NCI-H82 treated with DMSO at 0.1 percent for 48 hours (cell line): Measurements from ENCODE around the gene EXOC3L2.
"Not testable (repeated sequence)": the region's sequence is repeated elsewhere in the genome, so short reads cannot be mapped to it uniquely, and the experiment has no call there.

Source experiments
- DNase-seq: peaks from one replicate; lab custom pipeline; 2025; ENCODE audit not compliant: unreplicated experiment; lab: John Stamatoyannopoulos, UW

The EXOC3L2 gene

GRCh38 chr19:45256836-45257235 lies 11.6 kb upstream of the EXOC3L2 start:
- no peak for DNase-seq

- no peak for DNase-seq
These were observed 10.5 kb upstream of the EXOC3L2 start for GRCh38 chr19:45255611-45256157.

- no peak for DNase-seq
These were observed 8.9 kb upstream of the EXOC3L2 start for GRCh38 chr19:45254044-45254531.

DNA sequence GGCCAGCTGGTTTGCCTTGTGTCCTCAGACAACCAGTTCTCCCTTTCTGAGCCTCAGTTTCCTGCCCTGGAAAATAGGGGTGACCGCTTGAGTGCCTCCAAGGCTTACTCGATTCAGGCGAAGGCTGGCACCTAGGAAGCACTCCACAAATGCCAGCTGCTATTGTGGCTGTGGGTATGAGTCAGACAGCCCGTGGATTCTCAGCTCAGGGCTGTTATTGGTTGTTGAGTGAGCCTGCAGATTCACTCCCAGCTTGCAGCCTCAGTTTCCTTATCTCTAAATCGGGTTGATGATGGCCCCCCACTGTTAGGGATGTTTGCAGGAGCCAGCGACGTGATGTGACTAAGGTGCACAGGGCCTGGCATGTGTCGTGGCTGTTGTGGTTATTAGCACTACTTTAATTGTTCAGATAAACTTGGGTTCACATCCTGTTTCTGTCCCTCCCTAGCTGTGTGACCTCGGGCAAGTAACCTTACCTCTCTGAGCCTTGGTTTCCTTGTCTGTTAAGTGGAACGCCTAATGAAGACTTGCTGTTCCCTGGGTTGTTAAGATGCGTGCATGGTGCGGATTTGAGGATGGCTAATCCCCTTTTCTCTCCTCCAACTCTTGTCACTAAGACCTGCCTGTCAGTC lies 8.3 kb upstream of the EXOC3L2 start:
- no peak for DNase-seq

DNA sequence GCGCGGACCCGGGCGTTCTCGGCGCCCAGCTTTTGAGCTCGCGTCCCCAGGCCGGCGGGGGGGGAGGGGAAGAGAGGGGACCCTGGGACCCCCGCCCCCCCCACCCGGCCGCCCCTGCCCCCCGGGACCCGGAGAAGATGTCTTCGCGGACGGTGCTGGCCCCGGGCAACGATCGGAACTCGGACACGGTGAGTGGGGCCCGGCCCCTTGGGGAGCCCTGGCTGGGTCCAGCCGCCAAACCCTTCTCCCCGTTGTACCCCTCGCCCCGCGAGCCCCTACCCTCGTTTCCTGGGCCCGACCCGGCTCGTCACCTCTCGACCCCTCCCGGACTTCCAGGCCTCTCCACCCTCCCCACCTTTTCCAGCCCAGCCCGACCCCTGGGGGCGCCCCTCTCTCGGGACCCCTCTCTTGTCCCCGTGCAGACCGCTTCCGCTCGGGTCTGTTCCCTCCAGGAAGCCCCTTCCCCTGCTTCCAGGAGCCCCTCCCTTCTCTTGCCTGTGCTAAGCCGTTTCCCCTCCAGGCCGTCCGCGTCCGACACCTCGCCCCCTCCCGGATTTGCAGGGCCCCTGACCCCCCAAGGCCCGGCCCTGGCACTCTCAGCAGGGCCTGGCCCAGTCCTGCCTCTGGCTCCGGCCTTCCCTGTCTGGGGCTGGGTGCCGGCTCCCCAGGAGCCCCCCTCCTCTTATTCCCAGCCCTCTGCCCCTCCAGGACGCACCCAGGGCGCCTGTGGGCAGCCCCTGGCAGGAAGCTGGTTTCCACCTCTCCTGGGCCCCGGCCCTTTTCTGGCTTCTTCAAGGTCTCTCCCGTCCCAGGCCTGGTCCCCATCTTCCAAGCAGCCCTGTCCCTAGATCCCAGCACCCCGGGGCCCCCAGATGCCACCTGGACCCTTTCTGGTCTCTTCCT lies 6.5 kb upstream of the EXOC3L2 start:
- DNase-seq, result no peak

DNA sequence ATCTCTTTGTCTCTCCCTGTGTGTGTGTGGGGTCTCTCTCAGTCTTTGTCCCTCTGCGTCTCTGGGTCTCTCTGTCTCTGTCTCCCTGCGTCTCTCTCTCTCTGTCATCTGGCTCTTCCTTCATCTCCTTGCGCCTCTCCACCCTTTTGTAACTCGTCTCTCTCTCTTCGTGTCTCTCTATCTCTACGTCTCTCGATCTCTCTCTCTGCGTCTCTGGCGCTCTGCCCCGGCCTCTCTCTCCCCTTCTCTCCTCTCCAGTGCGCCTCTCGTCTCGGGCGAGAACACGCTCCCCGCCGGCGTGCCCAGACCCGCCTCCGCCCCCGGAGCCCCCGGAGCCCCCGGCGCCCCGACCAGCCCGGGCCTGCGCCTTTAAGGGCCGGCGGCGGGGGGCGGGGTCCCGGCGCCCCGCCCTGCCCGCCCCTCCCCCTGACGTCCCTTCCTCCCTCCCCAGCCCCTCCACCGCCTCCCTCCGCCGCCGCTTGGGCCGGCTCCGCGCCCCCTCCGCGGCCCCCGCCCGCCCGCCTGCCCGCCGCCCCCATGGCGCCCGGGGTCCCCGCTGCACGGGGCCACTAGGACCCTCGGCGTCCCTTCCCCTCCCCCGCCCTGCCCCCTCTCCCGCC lies 5.7 kb upstream of the EXOC3L2 start, which contains the start of gene MARK4:
Gene MARK4 (plus strand): TSS at position 440 of the 620 bp plus-strand sequence. CDS start 318 bp downstream, outside the sequence.
- peak; percentile 15 for DNase-seq

GRCh38 chr19:45250216-45250831 lies 5.1 kb upstream of the EXOC3L2 start:
- DNase-seq, result no peak

GRCh38 chr19:45249261-45250033 lies 4.2 kb upstream of the EXOC3L2 start:
- DNase-seq, result no peak

- DNase-seq, result no peak
These were observed 1.9 kb upstream of the EXOC3L2 start for GRCh38 chr19:45247136-45247535.

DNA sequence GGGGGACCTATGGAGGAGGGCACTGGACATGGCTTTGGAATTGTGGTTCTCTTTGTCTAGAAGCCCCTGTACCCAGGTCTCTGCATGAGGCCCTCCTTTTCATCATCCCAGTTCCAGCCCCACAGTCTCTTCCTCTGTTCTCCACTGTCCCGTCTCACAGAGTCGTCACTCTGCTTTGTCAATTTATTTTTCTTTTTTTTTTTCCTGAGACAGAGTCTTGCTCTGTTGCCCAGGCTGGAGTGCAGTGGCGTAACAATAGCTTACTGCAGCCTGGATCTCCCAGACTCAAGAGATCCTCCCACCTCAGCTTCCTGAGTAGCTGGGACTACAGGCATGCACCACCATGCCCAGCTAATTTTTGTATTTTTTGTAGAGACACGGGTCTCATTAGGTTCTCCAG lies 619 bp upstream of the EXOC3L2 start:
- DNase-seq, result no peak

GRCh38 chr19:45244133-45244794 lies 943 bp downstream of the EXOC3L2 start:
- DNase-seq, result no peak

- DNase-seq, result no peak
These were observed 2.0 kb downstream of the EXOC3L2 start for GRCh38 chr19:45243144-45243732.

DNA sequence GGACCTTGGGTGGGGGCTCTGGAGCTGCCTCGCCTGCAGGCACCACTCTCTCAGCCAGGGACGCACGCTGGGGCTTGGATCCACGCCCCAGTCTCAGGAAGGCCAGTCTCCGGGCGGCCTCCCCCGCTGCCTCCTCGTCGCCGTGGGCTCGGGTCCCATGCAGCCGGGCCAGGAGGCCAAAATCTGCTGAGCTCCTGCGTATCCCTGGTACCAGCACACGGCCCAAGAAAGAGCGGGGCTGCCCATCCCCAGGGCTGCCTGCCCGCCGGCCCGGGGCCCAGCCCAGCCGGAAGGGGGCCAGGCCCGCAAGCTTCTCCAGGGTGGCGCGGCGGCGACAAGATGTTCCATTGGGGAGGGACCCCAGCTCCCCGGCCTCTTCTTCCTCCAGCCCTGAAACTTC lies 6.7 kb downstream of the EXOC3L2 start:
- DNase-seq, result no peak

DNA sequence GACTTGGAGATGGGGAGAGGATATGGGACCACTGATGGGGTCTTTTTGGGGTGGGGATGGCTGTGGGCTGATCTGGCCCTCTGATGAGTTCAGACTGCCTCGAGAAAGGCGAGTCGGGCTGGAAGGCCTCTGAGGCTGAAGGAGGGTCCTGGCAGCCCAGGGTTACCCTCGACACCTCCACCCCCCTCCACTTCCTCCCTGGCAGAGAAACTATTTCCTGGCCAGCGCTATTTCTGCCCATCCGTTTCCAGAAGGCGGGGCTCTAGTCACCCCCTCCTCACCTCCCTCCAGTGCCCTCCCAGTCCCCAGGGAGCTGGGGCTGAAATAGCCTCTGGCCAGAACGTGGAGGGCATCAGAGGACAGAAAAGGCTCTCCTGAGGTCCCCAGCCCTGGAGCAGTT lies 9.7 kb downstream of the EXOC3L2 start:
- DNase-seq, result no peak

DNA sequence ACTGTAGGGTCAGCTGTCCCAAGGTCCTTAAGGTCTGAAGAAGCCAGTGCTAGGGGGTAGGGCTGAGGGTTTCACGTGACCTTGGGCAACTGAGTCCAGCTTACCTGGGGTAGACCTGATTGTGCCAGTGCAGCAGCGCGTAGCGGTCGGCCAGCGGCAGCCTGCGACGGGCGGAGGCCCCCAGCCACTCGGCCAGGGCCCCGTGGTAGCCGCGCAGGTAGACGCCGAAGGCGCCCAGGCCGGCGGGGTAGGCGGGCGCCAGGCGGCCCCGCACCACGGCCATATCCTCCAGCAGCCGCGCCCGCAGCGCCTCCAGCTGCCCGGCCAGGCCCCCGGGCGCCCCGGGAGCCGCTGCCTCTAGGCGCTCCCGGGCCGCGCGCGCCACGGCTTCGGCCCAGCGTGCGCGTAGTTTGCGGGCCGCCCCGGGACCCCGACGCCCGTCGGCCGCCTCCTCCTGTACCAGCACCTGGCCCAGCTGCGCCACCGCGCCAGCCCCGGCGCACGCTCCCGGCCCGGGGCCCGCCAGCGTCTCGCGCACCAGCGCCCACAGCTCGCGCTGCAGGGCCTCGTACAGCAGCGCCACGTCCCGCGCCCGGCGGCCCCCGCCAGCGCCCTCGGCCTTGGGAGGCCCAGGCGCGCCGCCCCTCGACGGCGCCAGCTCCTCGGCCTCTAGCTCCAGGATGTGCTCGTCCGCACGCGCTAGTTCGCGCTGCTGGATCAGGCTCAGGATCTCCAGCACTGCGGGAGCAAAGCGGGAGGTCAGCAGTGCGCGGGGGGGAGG lies 10.9 kb downstream of the EXOC3L2 start:
- DNase-seq, result no peak

DNA sequence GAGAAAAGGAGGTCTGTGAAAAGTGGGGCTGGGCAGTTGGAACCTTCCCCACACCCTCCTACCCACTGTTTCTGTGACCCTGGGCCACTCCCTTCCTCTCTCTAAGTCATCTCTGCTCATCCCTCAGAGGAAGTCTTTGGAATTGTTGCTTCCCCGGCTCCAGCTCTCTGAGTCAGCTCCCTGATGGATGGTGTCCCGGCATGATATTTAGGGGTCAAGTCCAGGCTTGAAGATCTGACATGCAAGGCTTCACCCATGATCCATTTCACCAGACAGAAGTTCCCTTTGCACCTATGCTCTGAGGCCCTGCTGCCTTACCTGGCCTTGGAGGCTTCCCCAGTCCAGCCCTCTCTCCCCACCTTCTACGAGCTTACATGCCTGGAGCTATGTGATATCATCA lies 13.3 kb downstream of the EXOC3L2 start:
- no peak for DNase-seq

DNA sequence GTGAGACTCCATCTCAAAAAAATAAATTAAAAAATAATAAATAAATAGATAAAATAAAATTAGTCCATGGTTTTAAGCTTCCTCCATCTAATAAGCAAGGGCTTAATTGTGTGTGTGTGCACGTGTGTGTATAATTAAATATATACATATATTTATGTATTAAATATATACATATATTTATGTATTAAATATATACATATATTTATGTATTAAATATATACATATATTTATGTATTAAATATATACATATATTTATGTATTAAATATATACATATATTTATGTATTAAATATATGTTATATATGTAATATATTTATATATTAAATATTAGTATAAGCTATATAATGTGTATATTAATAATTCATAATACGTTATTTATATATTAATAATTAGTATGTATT lies 16.2 kb downstream of the EXOC3L2 start:
- not testable (repeated sequence) for DNase-seq

GRCh38 chr19:45224645-45225044 lies 20.6 kb downstream of the EXOC3L2 start:
- no peak for DNase-seq

- no peak for DNase-seq
These were observed 21.3 kb downstream of the EXOC3L2 start for GRCh38 chr19:45223879-45224278.
